ENCODE data around the gene NUAK1.

Gene NUAK1

DNA sequence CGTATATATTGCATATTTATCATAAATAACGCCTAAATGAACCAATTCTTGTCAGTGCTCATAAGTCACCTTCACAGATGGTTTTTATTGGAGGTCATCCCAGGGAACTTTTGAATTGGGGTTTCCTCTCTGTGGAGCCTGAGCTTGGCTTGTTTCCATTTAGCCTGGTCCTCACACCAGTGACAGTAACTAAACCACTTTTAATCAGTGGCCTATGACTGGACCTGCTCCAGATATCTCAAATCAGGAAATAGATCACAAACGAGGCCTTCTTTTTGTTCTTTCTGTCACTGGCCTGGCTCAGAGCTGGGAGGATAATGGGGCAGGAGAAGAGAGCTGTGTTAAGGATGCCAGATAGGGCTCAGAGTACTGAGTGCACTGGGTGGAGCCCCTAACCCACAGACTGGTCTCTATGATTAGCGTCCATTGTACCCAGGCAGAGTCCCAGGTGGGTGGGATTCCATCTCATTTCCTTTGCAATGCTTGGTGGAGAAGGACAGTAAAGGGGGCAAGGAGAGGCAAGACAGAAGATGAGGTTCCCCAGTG, 92.4 kb downstream of the NUAK1 start:
- no peaks in the 10 kb centered on the region for H3K27me3 ChIP-seq (ENCODE audit: insufficient read depth, low read depth)
- no peak overlapping the region for H3K27ac ChIP-seq
- no peak overlapping the region for H3K4me2 ChIP-seq
- TF ChIP-seq, protein P1, sequence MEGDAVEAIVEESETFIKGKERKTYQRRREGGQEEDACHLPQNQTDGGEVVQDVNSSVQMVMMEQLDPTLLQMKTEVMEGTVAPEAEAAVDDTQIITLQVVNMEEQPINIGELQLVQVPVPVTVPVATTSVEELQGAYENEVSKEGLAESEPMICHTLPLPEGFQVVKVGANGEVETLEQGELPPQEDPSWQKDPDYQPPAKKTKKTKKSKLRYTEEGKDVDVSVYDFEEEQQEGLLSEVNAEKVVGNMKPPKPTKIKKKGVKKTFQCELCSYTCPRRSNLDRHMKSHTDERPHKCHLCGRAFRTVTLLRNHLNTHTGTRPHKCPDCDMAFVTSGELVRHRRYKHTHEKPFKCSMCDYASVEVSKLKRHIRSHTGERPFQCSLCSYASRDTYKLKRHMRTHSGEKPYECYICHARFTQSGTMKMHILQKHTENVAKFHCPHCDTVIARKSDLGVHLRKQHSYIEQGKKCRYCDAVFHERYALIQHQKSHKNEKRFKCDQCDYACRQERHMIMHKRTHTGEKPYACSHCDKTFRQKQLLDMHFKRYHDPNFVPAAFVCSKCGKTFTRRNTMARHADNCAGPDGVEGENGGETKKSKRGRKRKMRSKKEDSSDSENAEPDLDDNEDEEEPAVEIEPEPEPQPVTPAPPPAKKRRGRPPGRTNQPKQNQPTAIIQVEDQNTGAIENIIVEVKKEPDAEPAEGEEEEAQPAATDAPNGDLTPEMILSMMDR (conservative IDR thresholded peaks at IDR 0.05; ENCODE audit: low read depth, low read length), result no peak
- H2AFZ ChIP-seq (ENCODE audit: low read depth), result no peak overlapping the region
- no peaks in the 10 kb centered on the region for H3K36me3 ChIP-seq (ENCODE audit: insufficient read depth)
- H4K20me1 ChIP-seq (ENCODE audit: insufficient read depth), result no peaks in the 10 kb centered on the region
- H3K4me1 ChIP-seq (ENCODE audit: low read depth, poor library complexity, severe bottlenecking), result no peaks in the 10 kb centered on the region
- H3K9ac ChIP-seq, result no peak overlapping the region
- H3K79me2 ChIP-seq (ENCODE audit: insufficient read depth, low read depth), result no peaks in the 10 kb centered on the region
- H3K4me3 ChIP-seq (IDR thresholded peaks at IDR 0.05; ENCODE audit: insufficient read depth, low read depth, low read length), result no peak overlapping the region

DNA sequence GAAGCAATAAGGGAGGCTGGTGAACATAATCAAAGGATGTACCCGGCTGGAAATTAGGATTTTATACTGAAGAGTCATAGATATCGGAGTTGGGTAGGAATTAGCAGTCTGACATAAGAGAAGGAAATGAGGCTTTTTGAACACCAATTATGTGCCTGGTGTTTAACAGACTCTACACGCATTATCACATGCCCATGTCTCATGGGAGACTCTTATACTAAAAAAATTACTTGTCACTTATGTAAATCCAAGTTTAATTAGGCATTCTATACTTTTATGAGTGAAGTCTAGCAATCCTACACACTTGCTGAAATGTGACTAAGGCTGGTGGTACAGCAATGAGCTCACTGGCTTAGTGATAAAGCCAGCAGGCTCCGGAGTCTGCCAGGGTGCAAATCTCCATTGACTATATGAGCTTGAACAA, 93.5 kb downstream of the NUAK1 start:
- H3K27me3 ChIP-seq (ENCODE audit: insufficient read depth, low read depth), result no peaks in the 10 kb centered on the region
- H4K20me1 ChIP-seq (ENCODE audit: insufficient read depth), result no peaks in the 10 kb centered on the region
- H2AFZ ChIP-seq (ENCODE audit: low read depth), result no peak overlapping the region
- no peak overlapping the region for H3K4me3 ChIP-seq (IDR thresholded peaks at IDR 0.05; ENCODE audit: insufficient read depth, low read depth, low read length)
- no peak overlapping the region for H3K4me2 ChIP-seq
- no peak overlapping the region for H3K9ac ChIP-seq
- H3K36me3 ChIP-seq (ENCODE audit: insufficient read depth), result no peaks in the 10 kb centered on the region
- H3K4me1 ChIP-seq (ENCODE audit: low read depth, poor library complexity, severe bottlenecking), result no peaks in the 10 kb centered on the region
- TF ChIP-seq, protein P1 (conservative IDR thresholded peaks at IDR 0.05; ENCODE audit: low read depth, low read length), result no peak
- no peak overlapping the region for H3K27ac ChIP-seq
- H3K79me2 ChIP-seq (ENCODE audit: insufficient read depth, low read depth), result no peaks in the 10 kb centered on the region

DNA sequence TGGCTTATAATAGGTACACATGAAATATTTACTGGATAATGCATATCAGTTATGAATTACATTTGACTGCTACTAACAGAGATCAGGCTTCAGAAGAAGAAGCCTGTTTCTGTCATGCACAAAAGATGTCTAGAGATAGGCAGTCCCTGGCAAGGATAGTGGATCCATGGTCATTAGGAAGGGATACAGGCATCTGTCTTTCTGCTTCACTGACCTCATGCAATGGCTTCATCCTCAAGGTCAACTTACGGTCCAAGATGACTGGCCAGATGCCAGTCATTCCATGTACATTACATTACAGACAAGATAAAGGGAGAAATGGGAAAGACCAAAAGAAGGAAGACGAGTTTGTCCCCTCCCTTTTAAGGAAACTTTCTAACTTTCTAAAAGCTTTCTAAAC, 94.0 kb downstream of the NUAK1 start:
- Histone ChIP-seq H3K27me3 (ENCODE audit: insufficient read depth, low read depth) (no peaks in the 10 kb centered on the region), H2AFZ (ENCODE audit: low read depth) (no peak overlapping the region), H4K20me1 (ENCODE audit: insufficient read depth) (no peaks in the 10 kb centered on the region), H3K79me2 (ENCODE audit: insufficient read depth, low read depth) (no peaks in the 10 kb centered on the region), H3K4me3 (IDR thresholded peaks at IDR 0.05; ENCODE audit: insufficient read depth, low read depth, low read length) (no peak overlapping the region), H3K4me1 (ENCODE audit: low read depth, poor library complexity, severe bottlenecking) (no peaks in the 10 kb centered on the region), H3K4me2 (no peak overlapping the region), H3K9ac (no peak overlapping the region), H3K36me3 (ENCODE audit: insufficient read depth) (no peaks in the 10 kb centered on the region), H3K27ac (no peak overlapping the region)
- TF ChIP-seq, protein P1 (conservative IDR thresholded peaks at IDR 0.05; ENCODE audit: low read depth, low read length), result no peak

- Histone ChIP-seq H3K4me1 (ENCODE audit: low read depth, poor library complexity, severe bottlenecking) (no peaks in the 10 kb centered on the region), H3K79me2 (ENCODE audit: insufficient read depth, low read depth) (no peaks in the 10 kb centered on the region), H3K27ac (no peak overlapping the region), H3K4me2 (no peak overlapping the region), H3K27me3 (ENCODE audit: insufficient read depth, low read depth) (no peaks in the 10 kb centered on the region), H2AFZ (ENCODE audit: low read depth) (no peak overlapping the region), H4K20me1 (ENCODE audit: insufficient read depth) (no peaks in the 10 kb centered on the region), H3K9ac (no peak overlapping the region), H3K36me3 (ENCODE audit: insufficient read depth) (no peaks in the 10 kb centered on the region), H3K4me3 (IDR thresholded peaks at IDR 0.05; ENCODE audit: insufficient read depth, low read depth, low read length) (no peak overlapping the region)
- TF ChIP-seq, protein P1 (conservative IDR thresholded peaks at IDR 0.05; ENCODE audit: low read depth, low read length), result no peak
Observed at GRCh38 chr12:106042037-106042436, 96.7 kb downstream of the NUAK1 start.

Measured in KMS-11 (cell line).